Camera-type eye (tissue), 1 donor: ENCODE measurements around the gene MTFMT. TPM values are rescaled to one million over a fixed set of nuclear protein-coding genes. Genes with fewer than 3 reads are reported as not detected.

Source experiments
- total RNA-seq: library from RNA; depleted of rRNA; stranded (reverse); fragments of >200 nt; gene quantifications from one replicate; pipeline ENCODE4 v1.2.3, GENCODE V29; 2014

The MTFMT gene
- total RNA-seq, result 23.9 TPM

DNA sequence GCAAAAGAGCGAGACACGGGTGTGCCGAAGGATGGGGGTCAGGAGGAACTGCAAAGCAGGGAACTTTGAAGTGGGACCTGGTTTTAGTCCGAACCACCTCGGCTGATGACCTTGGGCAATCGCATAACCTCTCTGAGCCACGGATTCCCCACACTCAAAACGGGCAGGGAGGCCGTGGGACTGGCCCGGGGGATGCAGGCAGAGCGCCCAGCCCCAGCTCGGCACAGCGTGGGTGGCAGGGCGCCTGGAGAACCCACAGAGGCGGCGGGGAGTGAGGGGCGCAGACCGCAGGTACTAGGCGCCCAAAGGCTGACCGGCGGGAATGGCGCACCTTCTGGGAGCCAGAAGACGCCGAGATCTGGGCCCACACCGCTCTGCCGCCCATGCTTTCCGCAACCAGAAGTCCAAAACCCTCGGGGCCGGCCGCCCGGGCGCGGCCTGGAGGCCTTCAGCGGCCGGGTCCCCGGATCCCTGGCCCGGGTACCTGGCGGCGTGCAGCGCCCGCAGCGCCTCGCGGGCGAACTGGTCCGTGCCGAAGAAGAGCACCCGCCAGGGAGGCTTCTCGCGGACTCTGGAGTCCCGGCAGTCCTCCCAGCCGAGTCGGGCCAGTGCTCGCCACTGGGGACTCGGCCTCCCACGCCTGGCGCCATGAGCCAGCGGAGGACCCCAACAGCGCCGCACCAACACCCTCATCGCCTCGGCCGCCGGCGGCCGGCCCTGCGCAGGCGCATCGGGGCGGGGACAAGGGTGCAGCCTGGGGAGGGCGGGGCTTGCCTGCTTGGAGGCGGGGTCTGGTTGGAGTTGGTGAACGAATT is at the start of gene MTFMT:
Gene MTFMT, minus strand, starts transcription at position 719 of the 815 bp plus-strand sequence. Its CDS starts 26 bp downstream, at position 693.

DNA sequence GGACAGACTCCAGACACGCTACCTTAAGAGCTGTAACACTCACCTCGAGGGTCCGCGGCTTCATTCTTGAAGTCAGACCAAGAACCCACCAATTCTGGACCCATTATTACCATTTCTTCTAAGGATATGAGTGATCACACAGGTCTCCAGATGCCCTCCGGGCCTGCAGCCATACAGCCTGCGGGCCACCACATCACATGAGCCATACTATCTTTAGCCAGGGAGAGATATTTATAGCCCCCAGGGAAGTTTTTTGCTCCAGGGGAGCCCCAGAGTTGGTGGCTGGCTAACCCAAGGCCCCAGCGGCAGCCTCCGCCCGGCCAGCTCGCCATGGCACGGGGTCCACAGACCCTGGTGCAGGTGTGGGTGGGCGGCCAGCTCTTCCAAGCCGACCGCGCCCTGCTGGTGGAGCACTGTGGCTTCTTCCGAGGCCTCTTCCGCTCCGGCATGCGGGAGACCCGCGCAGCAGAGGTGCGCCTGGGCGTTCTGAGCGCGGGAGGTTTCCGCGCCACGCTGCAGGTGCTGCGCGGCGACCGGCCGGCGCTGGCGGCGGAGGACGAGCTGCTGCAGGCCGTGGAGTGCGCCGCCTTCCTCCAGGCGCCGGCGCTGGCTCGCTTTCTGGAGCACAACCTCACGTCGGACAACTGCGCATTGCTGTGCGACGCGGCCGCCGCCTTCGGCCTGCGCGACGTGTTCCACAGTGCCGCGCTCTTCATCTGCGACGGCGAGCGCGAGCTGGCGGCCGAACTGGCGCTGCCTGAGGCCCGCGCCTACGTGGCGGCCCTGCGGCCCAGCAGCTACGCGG is 47.2 kb upstream of the MTFMT start, which contains the start of gene KBTBD13:
Gene KBTBD13, plus strand, starts transcription at position 261 of the 805 bp plus-strand sequence. Its CDS starts 70 bp downstream, at position 331.

GRCh38 chr15:65067645-65068402 is 38.4 kb upstream of the MTFMT start, which contains the start of gene RASL12:
Gene RASL12 (minus strand): TSS chr15:65067991. CDS start chr15:65067835, 156 bp downstream.

GRCh38 chr15:65044724-65045481 is 15.5 kb upstream of the MTFMT start, which contains the start of gene SLC51B:
Gene SLC51B (plus strand): TSS chr15:65045387. CDS start chr15:65050005, 4,618 bp downstream.

GRCh38 chr15:64989416-64990167 is 39.8 kb downstream of the MTFMT start, which contains the start of gene SPG21:
Gene SPG21 (minus strand): TSS chr15:64989914. CDS start chr15:64983569, 6,345 bp downstream.

Other genes starting within 250 kb of the MTFMT start
- gene PIF1, start 204.0 kb downstream of the MTFMT start, total RNA-seq, result 5.7 TPM
- 34.1 TPM for gene PLEKHO2, start 187.7 kb downstream of the MTFMT start, total RNA-seq
- gene ANKDD1A, start 117.7 kb downstream of the MTFMT start, total RNA-seq, result 10.4 TPM
- 77.7 TPM for gene SPG21, start 39.7 kb downstream of the MTFMT start, total RNA-seq
- gene SLC51B, start 15.7 kb upstream of the MTFMT start, total RNA-seq, result 0.60 TPM
- gene RASL12, start 38.4 kb upstream of the MTFMT start, total RNA-seq, result 18.6 TPM
- gene KBTBD13, start 47.1 kb upstream of the MTFMT start, total RNA-seq, result not detected
- gene UBAP1L, start 85.6 kb upstream of the MTFMT start, total RNA-seq, result 22.0 TPM
- 27.2 TPM for gene PDCD7, start 104.2 kb upstream of the MTFMT start, total RNA-seq
- 100 TPM for gene CLPX, start 155.7 kb upstream of the MTFMT start, total RNA-seq
- 9.2 TPM for gene CILP, start 181.8 kb upstream of the MTFMT start, total RNA-seq